ENCODE measurements around the gene PCDH7. TPM values are rescaled to one million over a fixed set of nuclear protein-coding genes. Genes with fewer than 3 reads are reported as not detected.

PCDH7 gene, protein sequence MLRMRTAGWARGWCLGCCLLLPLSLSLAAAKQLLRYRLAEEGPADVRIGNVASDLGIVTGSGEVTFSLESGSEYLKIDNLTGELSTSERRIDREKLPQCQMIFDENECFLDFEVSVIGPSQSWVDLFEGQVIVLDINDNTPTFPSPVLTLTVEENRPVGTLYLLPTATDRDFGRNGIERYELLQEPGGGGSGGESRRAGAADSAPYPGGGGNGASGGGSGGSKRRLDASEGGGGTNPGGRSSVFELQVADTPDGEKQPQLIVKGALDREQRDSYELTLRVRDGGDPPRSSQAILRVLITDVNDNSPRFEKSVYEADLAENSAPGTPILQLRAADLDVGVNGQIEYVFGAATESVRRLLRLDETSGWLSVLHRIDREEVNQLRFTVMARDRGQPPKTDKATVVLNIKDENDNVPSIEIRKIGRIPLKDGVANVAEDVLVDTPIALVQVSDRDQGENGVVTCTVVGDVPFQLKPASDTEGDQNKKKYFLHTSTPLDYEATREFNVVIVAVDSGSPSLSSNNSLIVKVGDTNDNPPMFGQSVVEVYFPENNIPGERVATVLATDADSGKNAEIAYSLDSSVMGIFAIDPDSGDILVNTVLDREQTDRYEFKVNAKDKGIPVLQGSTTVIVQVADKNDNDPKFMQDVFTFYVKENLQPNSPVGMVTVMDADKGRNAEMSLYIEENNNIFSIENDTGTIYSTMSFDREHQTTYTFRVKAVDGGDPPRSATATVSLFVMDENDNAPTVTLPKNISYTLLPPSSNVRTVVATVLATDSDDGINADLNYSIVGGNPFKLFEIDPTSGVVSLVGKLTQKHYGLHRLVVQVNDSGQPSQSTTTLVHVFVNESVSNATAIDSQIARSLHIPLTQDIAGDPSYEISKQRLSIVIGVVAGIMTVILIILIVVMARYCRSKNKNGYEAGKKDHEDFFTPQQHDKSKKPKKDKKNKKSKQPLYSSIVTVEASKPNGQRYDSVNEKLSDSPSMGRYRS (N-terminal part only)
- polyA plus RNA-seq (2011; rRNA removed) (0.16 and 0.19 TPM in 2 replicates), polyA plus RNA-seq (2017; fragmentation: RNase III; extraction: RNeasy Plus Mini Kit Qiagen cat#74134 plus additional on column Dnase treatment) (0.04 TPM in 2 of 3 replicates, not detected in the other), polyA minus RNA-seq (2011; rRNA and poly(A)+ RNA removed) (0.24 and 0.37 TPM in 2 replicates)
- polyA plus RNA-seq (2012; cell fraction: cytosol; rRNA removed) = 0.08 and 0.12 TPM in 2 replicates
- 0.06 and 0.10 TPM in 2 replicates for polyA plus RNA-seq (2012; cell fraction: nucleus; rRNA removed)

DNA sequence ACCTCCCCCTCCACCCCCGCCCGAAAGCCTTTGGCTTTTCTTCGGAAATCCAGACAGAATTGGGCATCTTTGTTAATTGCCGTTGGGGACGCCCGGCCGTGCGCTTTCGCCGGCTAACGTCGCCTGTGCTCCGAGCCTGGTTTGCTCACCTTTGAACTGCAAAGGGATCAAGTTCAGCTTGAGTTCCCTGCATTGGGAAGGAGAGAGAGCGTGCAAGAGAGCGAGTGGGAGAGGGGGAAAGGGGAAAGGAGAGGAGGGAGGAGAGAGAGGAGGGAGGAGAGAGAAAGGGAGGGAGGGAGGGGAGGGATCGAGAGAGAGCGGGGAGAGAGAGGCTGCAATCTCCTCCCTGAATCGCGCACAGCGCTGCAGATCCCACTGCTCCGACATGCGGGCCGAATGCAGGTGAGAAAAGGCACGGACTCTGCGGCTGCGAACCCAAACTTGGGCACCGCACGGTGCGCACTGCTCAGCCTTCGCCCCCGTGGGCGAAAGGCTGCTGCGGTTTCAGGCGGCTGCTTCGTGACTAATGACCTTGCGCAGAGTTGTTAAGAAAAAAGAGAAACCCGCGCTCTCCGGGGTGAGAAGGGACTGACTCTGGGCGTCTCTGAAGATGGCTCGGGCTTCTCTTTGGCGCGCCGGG is at the start of gene PCDH7:
Gene PCDH7, plus strand, starts transcription at position 349 of the 640 bp plus-strand sequence. CDS start 1,054 bp downstream, outside the sequence.
- POLR2A ChIA-PET = no interaction called here
- DNase-seq (ENCODE audit: low read depth in 1 of 2, low spot score in 1 of 2) = peak; percentile 7 to 21
- FAIRE-seq = no peak
- H3K4me3 ChIP-seq = peak within 1 kb of the TSS; percentile 41
- CTCF ChIA-PET = no interaction called here
- ATAC-seq = peak; percentile 51 to 60
- H3K27ac ChIP-seq = no peak within 1 kb of the TSS
- TF ChIP-seq, protein P1, sequence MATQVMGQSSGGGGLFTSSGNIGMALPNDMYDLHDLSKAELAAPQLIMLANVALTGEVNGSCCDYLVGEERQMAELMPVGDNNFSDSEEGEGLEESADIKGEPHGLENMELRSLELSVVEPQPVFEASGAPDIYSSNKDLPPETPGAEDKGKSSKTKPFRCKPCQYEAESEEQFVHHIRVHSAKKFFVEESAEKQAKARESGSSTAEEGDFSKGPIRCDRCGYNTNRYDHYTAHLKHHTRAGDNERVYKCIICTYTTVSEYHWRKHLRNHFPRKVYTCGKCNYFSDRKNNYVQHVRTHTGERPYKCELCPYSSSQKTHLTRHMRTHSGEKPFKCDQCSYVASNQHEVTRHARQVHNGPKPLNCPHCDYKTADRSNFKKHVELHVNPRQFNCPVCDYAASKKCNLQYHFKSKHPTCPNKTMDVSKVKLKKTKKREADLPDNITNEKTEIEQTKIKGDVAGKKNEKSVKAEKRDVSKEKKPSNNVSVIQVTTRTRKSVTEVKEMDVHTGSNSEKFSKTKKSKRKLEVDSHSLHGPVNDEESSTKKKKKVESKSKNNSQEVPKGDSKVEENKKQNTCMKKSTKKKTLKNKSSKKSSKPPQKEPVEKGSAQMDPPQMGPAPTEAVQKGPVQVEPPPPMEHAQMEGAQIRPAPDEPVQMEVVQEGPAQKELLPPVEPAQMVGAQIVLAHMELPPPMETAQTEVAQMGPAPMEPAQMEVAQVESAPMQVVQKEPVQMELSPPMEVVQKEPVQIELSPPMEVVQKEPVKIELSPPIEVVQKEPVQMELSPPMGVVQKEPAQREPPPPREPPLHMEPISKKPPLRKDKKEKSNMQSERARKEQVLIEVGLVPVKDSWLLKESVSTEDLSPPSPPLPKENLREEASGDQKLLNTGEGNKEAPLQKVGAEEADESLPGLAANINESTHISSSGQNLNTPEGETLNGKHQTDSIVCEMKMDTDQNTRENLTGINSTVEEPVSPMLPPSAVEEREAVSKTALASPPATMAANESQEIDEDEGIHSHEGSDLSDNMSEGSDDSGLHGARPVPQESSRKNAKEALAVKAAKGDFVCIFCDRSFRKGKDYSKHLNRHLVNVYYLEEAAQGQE (IDR thresholded peaks at IDR 0.05) = no peak
- TF ChIP-seq ZSCAN20 (CRISPR knock-in tag; IDR thresholded peaks at IDR 0.05) (no peak), RFX5 (IDR thresholded peaks at IDR 0.05) (no peak), NR3C1 (IDR thresholded peaks at IDR 0.05) (no peak), HOXB5 (CRISPR knock-in tag; IDR thresholded peaks at IDR 0.05) (no peak), POLR2A (IDR thresholded peaks at IDR 0.05; ENCODE audit: low read length) (no peak), ESRRA (IDR thresholded peaks at IDR 0.05; ENCODE audit: borderline replicate concordance, low read length) (no peak), PHF8 (IDR thresholded peaks at IDR 0.05; ENCODE audit: borderline replicate concordance, low read depth) (no peak), FOSB (CRISPR knock-in tag; IDR thresholded peaks at IDR 0.05) (no peak), POLR2AphosphoS2 (conservative IDR thresholded peaks at IDR 0.05; ENCODE audit: low read length) (no peak), MAZ (IDR thresholded peaks at IDR 0.05; ENCODE audit: borderline replicate concordance, low read depth, low read length) (no peak), ZC3H11A (IDR thresholded peaks at IDR 0.05) (no peak), HEYL (CRISPR knock-in tag; IDR thresholded peaks at IDR 0.05) (no peak), BHLHE40 (IDR thresholded peaks at IDR 0.05; ENCODE audit: low read depth, low read length) (no peak)
- TF ChIP-seq, protein P2, sequence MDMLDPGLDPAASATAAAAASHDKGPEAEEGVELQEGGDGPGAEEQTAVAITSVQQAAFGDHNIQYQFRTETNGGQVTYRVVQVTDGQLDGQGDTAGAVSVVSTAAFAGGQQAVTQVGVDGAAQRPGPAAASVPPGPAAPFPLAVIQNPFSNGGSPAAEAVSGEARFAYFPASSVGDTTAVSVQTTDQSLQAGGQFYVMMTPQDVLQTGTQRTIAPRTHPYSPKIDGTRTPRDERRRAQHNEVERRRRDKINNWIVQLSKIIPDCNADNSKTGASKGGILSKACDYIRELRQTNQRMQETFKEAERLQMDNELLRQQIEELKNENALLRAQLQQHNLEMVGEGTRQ (IDR thresholded peaks at IDR 0.05) = no peak
- no peaks in the 10 kb centered on the region for H3K9me3 ChIP-seq
- WGBS (ENCODE audit: missing lambda C conversion rate) = 0% methylated on average over 15 of the region's 44 CpGs
- peaks cover 5% of the 10 kb centered on the region; the same call in 1 of the 3 replicates for H3K4me1 ChIP-seq
- peak within 1 kb of the TSS; percentile 91 for H3K4me2 ChIP-seq

DNA sequence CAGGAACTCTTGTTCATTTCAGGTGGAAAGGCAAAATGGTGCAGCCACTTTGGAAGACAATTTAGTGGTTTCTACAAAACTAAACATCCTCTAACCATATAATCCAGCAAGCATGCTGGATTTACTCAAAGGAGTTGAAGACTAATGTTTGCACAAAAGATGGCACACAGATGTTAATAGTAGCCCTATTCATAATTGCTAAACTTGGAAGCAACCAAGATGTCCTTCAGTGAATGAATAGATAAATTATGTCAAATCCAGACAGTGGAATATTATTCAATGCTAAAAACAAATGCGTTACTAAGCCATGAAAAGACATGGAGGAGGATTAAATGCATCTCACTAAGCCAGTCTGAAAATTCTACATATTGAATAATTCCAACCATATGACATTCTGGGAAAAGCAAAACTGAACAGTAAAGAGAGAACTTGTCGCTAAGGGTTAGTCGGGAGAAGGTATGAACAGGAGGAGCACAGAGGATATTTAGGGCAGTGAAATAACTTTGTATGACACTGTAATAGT is 48.2 kb upstream of the PCDH7 start:
- H3K27ac ChIP-seq = no peak overlapping the region
- H3K4me2 ChIP-seq = no peak overlapping the region
- ChIA-PET POLR2A (no interaction called here), CTCF (no interaction called here)
- DNase-seq (ENCODE audit: low read depth in 1 of 2, low spot score in 1 of 2) = no peak
- H3K9me3 ChIP-seq = no peaks in the 10 kb centered on the region
- 28% methylated on average over 3 of the region's 3 CpGs for WGBS (ENCODE audit: missing lambda C conversion rate)
- no peak for FAIRE-seq
- no peak for ATAC-seq
- H3K4me3 ChIP-seq = no peak overlapping the region
- no peaks in the 10 kb centered on the region for H3K4me1 ChIP-seq
- TF ChIP-seq, protein P3, sequence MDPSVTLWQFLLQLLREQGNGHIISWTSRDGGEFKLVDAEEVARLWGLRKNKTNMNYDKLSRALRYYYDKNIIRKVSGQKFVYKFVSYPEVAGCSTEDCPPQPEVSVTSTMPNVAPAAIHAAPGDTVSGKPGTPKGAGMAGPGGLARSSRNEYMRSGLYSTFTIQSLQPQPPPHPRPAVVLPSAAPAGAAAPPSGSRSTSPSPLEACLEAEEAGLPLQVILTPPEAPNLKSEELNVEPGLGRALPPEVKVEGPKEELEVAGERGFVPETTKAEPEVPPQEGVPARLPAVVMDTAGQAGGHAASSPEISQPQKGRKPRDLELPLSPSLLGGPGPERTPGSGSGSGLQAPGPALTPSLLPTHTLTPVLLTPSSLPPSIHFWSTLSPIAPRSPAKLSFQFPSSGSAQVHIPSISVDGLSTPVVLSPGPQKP (IDR thresholded peaks at IDR 0.05; ENCODE audit: low read depth, low read length) = no peak
- TF ChIP-seq HDAC2 (IDR thresholded peaks at IDR 0.05) (no peak), RAD21 (conservative IDR thresholded peaks at IDR 0.05 in 1 of 2, IDR thresholded peaks at IDR 0.05 in 1 of 2) (no peak), MAFK (IDR thresholded peaks at IDR 0.05; ENCODE audit: partially characterized antibody) (no peak), FOXS1 (CRISPR knock-in tag; IDR thresholded peaks at IDR 0.05) (no peak), NR3C1 (IDR thresholded peaks at IDR 0.05) (no peak), CBX2 (IDR thresholded peaks at IDR 0.05; ENCODE audit: borderline replicate concordance, low read depth) (no peak), HEYL (CRISPR knock-in tag; IDR thresholded peaks at IDR 0.05) (no peak), SREBF2 (IDR thresholded peaks at IDR 0.05) (no peak)
- TF ChIP-seq, protein P4, sequence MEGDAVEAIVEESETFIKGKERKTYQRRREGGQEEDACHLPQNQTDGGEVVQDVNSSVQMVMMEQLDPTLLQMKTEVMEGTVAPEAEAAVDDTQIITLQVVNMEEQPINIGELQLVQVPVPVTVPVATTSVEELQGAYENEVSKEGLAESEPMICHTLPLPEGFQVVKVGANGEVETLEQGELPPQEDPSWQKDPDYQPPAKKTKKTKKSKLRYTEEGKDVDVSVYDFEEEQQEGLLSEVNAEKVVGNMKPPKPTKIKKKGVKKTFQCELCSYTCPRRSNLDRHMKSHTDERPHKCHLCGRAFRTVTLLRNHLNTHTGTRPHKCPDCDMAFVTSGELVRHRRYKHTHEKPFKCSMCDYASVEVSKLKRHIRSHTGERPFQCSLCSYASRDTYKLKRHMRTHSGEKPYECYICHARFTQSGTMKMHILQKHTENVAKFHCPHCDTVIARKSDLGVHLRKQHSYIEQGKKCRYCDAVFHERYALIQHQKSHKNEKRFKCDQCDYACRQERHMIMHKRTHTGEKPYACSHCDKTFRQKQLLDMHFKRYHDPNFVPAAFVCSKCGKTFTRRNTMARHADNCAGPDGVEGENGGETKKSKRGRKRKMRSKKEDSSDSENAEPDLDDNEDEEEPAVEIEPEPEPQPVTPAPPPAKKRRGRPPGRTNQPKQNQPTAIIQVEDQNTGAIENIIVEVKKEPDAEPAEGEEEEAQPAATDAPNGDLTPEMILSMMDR (IDR thresholded peaks at IDR 0.05) = no peak
- TF ChIP-seq, protein P5, sequence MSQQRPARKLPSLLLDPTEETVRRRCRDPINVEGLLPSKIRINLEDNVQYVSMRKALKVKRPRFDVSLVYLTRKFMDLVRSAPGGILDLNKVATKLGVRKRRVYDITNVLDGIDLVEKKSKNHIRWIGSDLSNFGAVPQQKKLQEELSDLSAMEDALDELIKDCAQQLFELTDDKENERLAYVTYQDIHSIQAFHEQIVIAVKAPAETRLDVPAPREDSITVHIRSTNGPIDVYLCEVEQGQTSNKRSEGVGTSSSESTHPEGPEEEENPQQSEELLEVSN (IDR thresholded peaks at IDR 0.05; ENCODE audit: borderline replicate concordance, low read depth) = no peak
